K562 (cell line): ENCODE data around the gene SLC1A5. TPM values are rescaled to one million over a fixed set of nuclear protein-coding genes. Genes with fewer than 3 reads are reported as not detected.
A peak's percentile ranks its signal among the peaks of the same experiment; 100 is the strongest.

ENCODE experiments used
- FOSL1 ChIP-seq: fragments of 200-800 bp; sonication (Bioruptor generic); conservative IDR thresholded peaks from 2 replicates; pipeline ENCODE4 v1.6.1; 2016; ENCODE audit warnings: missing genetic modification characterization, missing compliant biosample characterization
- GABPB2 ChIP-seq: fragments of 250-450 bp; sonication (Bioruptor Pico); conservative IDR thresholded peaks from 2 replicates; pipeline ENCODE4 v1.5.1; 2021; ENCODE audit warnings: mild to moderate bottlenecking
- GTF2E2 ChIP-seq: fragments of 200-800 bp; sonication (Bioruptor generic); IDR thresholded peaks from 2 replicates; pipeline ENCODE4 v1.6.1; 2016; ENCODE audit warnings: missing genetic modification characterization, missing compliant biosample characterization
- ILK ChIP-seq: fragments of 450-650 bp; IDR thresholded peaks from 2 replicates; pipeline ENCODE4 v1.6.1; 2016; ENCODE audit warnings: missing genetic modification characterization, low read depth, mild to moderate bottlenecking, missing compliant biosample characterization, moderate library complexity, borderline replicate concordance
- MTA1 ChIP-seq: fragments of 450-650 bp; IDR thresholded peaks from 2 replicates; pipeline ENCODE4 v1.6.1; 2017; ENCODE audit warnings: borderline replicate concordance
- SMARCA4 ChIP-seq: fragments of 450-650 bp; IDR thresholded peaks from 2 replicates; pipeline ENCODE4 v1.6.1; 2016
- STAG1 ChIP-seq: sonication (generic); formaldehyde crosslinking; IDR thresholded peaks from 2 replicates; pipeline ENCODE4 v1.5.0; 2020; ENCODE audit warnings: missing genetic modification reagents, borderline replicate concordance
- TAF7 ChIP-seq: fragments of 450-650 bp; IDR thresholded peaks from 2 replicates; pipeline ENCODE4 v1.6.1; 2016; ENCODE audit warnings: missing genetic modification characterization, missing compliant biosample characterization
- TFAP4 ChIP-seq: sonication (generic); formaldehyde crosslinking; IDR thresholded peaks from 2 replicates; pipeline ENCODE4 v1.8.0; 2022; ENCODE audit warnings: missing genetic modification reagents, mild to moderate bottlenecking, moderate library complexity, borderline replicate concordance
- TOE1 ChIP-seq, 2 experiments: fragments of 450-650 bp in 1 of 2; sonication (generic) in 1 of 2; formaldehyde crosslinking in 1 of 2; IDR thresholded peaks; 2 replicates each; pipeline versions ENCODE4 v1.7.1 to v1.8.0; 2016 to 2022; ENCODE audit warnings: borderline replicate concordance in 2 of 2, mild to moderate bottlenecking in 2 of 2, antibody characterized with exemption in 1 of 2, inconsistent platforms in 1 of 2, low read depth in 1 of 2, missing genetic modification reagents in 1 of 2, moderate library complexity in 1 of 2
- XRCC5 ChIP-seq: fragments of 200-400 bp; formaldehyde crosslinking; IDR thresholded peaks from 2 replicates; pipeline ENCODE4 v1.6.1; 2017; ENCODE audit warnings: low read depth, mild to moderate bottlenecking, low read length
- ZBTB9 ChIP-seq: fragments of 450-650 bp; formaldehyde crosslinking; IDR thresholded peaks from 2 replicates; pipeline ENCODE4 v1.4.0; 2020; ENCODE audit warnings: mild to moderate bottlenecking, moderate library complexity
- ZKSCAN1 ChIP-seq: fragments of 150-350 bp; IDR thresholded peaks from 2 replicates; pipeline ENCODE4 v1.6.1; 2016; ENCODE audit warnings: low read depth, low read length
- ZNF12 ChIP-seq: sonication (generic); formaldehyde crosslinking; IDR thresholded peaks from 2 replicates; pipeline ENCODE4 v1.4.0; 2020; ENCODE audit warnings: mild to moderate bottlenecking, missing genetic modification reagents
- ZNF124 ChIP-seq: sonication (generic); formaldehyde crosslinking; IDR thresholded peaks from 2 replicates; pipeline ENCODE4 v1.8.1; 2022; ENCODE audit warnings: missing genetic modification reagents
- ZNF263 ChIP-seq: sonication (generic); formaldehyde crosslinking; IDR thresholded peaks from 2 replicates; pipeline ENCODE4 v1.8.0; 2022; ENCODE audit warnings: mild to moderate bottlenecking, missing genetic modification reagents, borderline replicate concordance
- ZNF347 ChIP-seq: fragments of 450-650 bp; formaldehyde crosslinking; IDR thresholded peaks from 2 replicates; pipeline ENCODE4 v1.4.0; 2020; ENCODE audit warnings: low read depth, mild to moderate bottlenecking, moderate library complexity
- ZNF449 ChIP-seq: fragments of 250-450 bp; sonication (Bioruptor Pico); IDR thresholded peaks from 2 replicates; pipeline ENCODE4 v1.8.0; 2022; ENCODE audit warnings: moderate library complexity, mild to moderate bottlenecking, inconsistent platforms
- ZNF551 ChIP-seq: fragments of 250-450 bp; sonication (Bioruptor Pico); IDR thresholded peaks from 2 replicates; pipeline ENCODE4 v1.5.0; 2021; ENCODE audit warnings: mild to moderate bottlenecking, moderate library complexity
- ZNF696 ChIP-seq: fragments of 250-450 bp; sonication (Bioruptor Pico); conservative IDR thresholded peaks from 2 replicates; pipeline ENCODE4 v1.4.0; 2020; ENCODE audit warnings: mild to moderate bottlenecking, moderate library complexity
- ZNF76 ChIP-seq: fragments of 250-450 bp; sonication (Bioruptor Pico); IDR thresholded peaks from 2 replicates; pipeline ENCODE4 v1.4.0; 2020; ENCODE audit warnings: mild to moderate bottlenecking, moderate library complexity, borderline replicate concordance
- polyA plus RNA-seq, 8 experiments: library from polyadenylated mRNA; depleted of rRNA in 4 of 8; stranded (reverse) in 5 of 8; unstranded in 3 of 8; fragments of >200 nt; fragmentation: Nextera tagmentation in 2 of 8; fragmentation: Illumina TruSeq in 1 of 8; extraction: Ambion mirVana in 2 of 8; extraction: Trizol in 1 of 8; gene quantifications; 2 replicates each; pipeline versions ENCODE4 v1.2.1 to v1.2.3, GENCODE V29; 2011 to 2014; ENCODE audit warnings: inconsistent platforms in 1 of 8, missing spikeins in 1 of 8
- total RNA-seq, 7 experiments: library from RNA; depleted of rRNA in 6 of 7; stranded (reverse); fragments of >200 nt in 6 of 7; fragmentation: Illumina TruSeq in 2 of 7; extraction: Trizol in 2 of 7; gene quantifications; 2 replicates each; pipeline versions ENCODE4 v1.2.1 to v1.2.3, GENCODE V29; 2011 to 2021; ENCODE audit warnings: low replicate concordance in 1 of 7
- TF ChIP-seq, protein P1 (sequence below): sonication (generic); formaldehyde crosslinking; IDR thresholded peaks from 2 replicates; pipeline ENCODE4 v1.8.1; 2023; ENCODE audit warnings: mild to moderate bottlenecking, missing genetic modification reagents

The SLC1A5 gene
- total and polyA plus RNA-seq, 9 of the 15 experiments (the other 6 are each of a cell fraction or from before 2014, with no cell fraction given), result 31.2 to 417 (median 134) TPM

DNA sequence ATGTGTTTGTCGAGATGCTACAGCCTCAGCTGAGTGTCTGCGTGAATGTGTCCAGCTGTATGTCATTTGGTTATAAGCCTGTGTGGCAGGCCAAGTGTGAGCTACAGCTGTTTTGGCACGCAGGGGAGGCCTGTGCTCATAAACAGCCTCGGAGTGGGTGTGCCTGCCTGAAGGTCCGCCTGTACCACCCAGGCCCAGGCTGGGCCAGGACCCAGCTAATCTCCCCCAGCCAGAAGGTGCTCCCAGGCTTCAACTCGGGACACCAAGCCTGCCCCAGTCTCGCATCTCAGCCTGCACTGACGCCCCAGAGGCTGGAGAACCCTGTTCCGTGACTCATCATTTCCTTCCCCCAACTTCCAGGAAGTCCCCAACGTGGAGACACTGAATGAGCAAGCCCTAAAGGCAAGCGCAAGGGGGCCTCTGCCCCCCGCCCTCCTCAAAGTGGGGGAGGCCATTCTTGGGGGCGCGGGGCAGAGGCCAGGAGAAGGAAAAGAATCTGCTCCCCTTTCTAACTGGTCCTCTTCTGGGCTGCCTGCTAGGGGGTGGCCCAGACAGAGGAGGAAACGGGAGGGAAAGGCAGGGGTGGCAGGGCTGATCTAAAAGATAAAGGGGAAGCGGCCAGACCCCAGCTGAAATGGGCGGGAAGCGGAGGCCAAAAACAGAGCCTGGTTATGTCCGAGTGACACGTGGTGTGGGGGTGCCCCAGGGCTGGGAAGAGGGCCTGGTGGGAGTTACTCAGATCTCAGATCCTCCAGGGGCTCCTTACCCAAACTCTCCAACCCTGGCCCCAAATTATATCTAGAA lies 2.0 kb downstream of the SLC1A5 start (continued):
- peak; percentile 97 for TF ChIP-seq TFAP4 (CRISPR knock-in tag)
- TF ChIP-seq GABPB2 (CRISPR knock-in tag), result no peak
- no peak for TF ChIP-seq ZNF551
- TF ChIP-seq ZKSCAN1, result peak; percentile 75
- no peak for TF ChIP-seq ZNF696 (CRISPR knock-in tag)
- TF ChIP-seq MTA1, result peak; percentile 63; the same call in 1 of the 2 replicates
- TF ChIP-seq ZNF347, result no peak
- peak; percentile 7; the same call in 1 of the 2 replicates for TF ChIP-seq TAF7
- TF ChIP-seq ZBTB9 (CRISPR knock-in tag), result peak; percentile 56
- no peak for TF ChIP-seq ZNF124 (CRISPR knock-in tag)
- TF ChIP-seq ZNF76 (CRISPR knock-in tag), result no peak
- TF ChIP-seq SMARCA4, result peak; percentile 91
- no peak for TF ChIP-seq GTF2E2
- peak; percentile 49 for TF ChIP-seq XRCC5
- peak; percentile 38; the same call in 1 of the 2 replicates for TF ChIP-seq TOE1 (IDR thresholded peaks at IDR 0.05; ENCODE audit: borderline replicate concordance)
- TF ChIP-seq TOE1 (CRISPR knock-in tag; IDR thresholded peaks at IDR 0.05; ENCODE audit: borderline replicate concordance, low read depth), result no peak
- peak; percentile 97 for TF ChIP-seq FOSL1 (tag)
- TF ChIP-seq ZNF449 (CRISPR knock-in tag), result 0 out of 2 replicates have a peak, but pooled peaks have one; percentile 17
- no peak for TF ChIP-seq ILK (tag)
- peak; percentile 85 for TF ChIP-seq ZNF263 (CRISPR knock-in tag)
- TF ChIP-seq STAG1 (CRISPR knock-in tag), result no peak
- 0 out of 2 replicates have a peak, but pooled peaks have one; percentile 50 for TF ChIP-seq ZNF12 (CRISPR knock-in tag)
- TF ChIP-seq, protein P1, sequence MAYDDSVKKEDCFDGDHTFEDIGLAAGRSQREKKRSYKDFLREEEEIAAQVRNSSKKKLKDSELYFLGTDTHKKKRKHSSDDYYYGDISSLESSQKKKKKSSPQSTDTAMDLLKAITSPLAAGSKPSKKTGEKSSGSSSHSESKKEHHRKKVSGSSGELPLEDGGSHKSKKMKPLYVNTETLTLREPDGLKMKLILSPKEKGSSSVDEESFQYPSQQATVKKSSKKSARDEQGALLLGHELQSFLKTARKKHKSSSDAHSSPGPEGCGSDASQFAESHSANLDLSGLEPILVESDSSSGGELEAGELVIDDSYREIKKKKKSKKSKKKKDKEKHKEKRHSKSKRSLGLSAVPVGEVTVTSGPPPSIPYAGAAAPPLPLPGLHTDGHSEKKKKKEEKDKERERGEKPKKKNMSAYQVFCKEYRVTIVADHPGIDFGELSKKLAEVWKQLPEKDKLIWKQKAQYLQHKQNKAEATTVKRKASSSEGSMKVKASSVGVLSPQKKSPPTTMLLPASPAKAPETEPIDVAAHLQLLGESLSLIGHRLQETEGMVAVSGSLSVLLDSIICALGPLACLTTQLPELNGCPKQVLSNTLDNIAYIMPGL (CRISPR knock-in tag), result no peak; the same call in 1 of the 2 replicates
